Measurements from ENCODE around the gene IDE. TPM values are rescaled to one million over a fixed set of nuclear protein-coding genes. Genes with fewer than 3 reads are reported as not detected.

IDE gene
- total and polyA plus RNA-seq, 2 of the 4 experiments (the other 2 are of a cell fraction): 9.3 to 27.4 TPM

DNA sequence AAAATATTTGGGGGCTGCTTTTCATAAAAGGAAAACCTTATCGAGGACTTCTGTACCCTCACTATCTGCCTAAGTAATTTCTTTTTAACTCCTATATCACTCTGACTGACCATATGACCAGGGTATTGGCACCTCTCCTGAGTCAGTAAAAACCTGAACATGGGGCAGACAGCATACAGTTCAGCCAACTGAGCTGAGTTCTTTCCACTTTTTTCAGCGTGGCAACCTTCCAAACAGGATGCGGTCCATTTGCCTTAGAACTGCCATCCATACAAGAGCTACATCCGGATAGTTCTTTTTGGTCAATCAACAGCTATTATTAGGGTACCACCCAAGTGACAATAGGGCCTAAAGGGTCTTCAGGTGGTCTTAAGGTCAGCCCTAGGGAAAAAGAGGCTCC, 160.4 kb downstream of the IDE start:
- H4K20me1 ChIP-seq (ENCODE audit: insufficient read depth, low read length): no peaks in the 10 kb centered on the region
- no peak overlapping the region for H3K4me3 ChIP-seq (ENCODE audit: insufficient read depth, low read depth, low read length)
- no peak overlapping the region for H4K91ac ChIP-seq (ENCODE audit: insufficient read depth, low read depth, low read length)
- no peaks in the 10 kb centered on the region for H3K4me1 ChIP-seq (ENCODE audit: control insufficient read depth, insufficient read depth, low read length)
- H3K36me3 ChIP-seq (ENCODE audit: control insufficient read depth, insufficient read depth, low read length): no peaks in the 10 kb centered on the region
- H3K4ac ChIP-seq (ENCODE audit: low read depth, low read length): no peak overlapping the region
- WGBS, 2 experiments (ENCODE audit: extremely low coverage in 2 of 2, insufficient read length in 1 of 2): 100% methylated on average over 1 of the region's 4 CpGs; no CpG with 5 or more reads in 1 of the 2 experiments
- no peak overlapping the region for H2AK9ac ChIP-seq (replicated peaks; ENCODE audit: low read depth, low read length, poor library complexity)
- in situ Hi-C loops (cut with MboI; ENCODE audit: low sequenced_read_pairs) (no loop called here), intact Hi-C loops (cut with micrococcal nuclease) (no loop called here), dilution Hi-C loops (cut with HindIII; ENCODE audit: low sequenced_read_pairs, unreplicated experiment) (no loop called here)
- POLR2A ChIA-PET (ENCODE audit: unreplicated experiment): interaction anchor here (0.5 kb wide), 1 partner anchor 105 kb away, joined by 3 read pairs; no protein-coding TSS in a partner anchor
- DNase-seq (no peak), ATAC-seq (ENCODE audit: low read depth) (no peak)
- no peak overlapping the region for H3K18ac ChIP-seq (ENCODE audit: low read depth, low read length)
- no peaks in the 10 kb centered on the region for H3K79me1 ChIP-seq (ENCODE audit: low read depth in 1 of 2, low read length in 2 of 2)
- no peak overlapping the region for H3K4me2 ChIP-seq (ENCODE audit: low read depth, low read length)
- H3K14ac ChIP-seq (replicated peaks; ENCODE audit: low read depth, low read length): no peak overlapping the region
- no peak overlapping the region for H2BK20ac ChIP-seq (ENCODE audit: low read depth, low read length)
- no peak overlapping the region for H2BK5ac ChIP-seq (ENCODE audit: low read depth, low read length, poor library complexity, severe bottlenecking)
- H3K56ac ChIP-seq (ENCODE audit: extremely low read depth, insufficient read depth, low read length): no peak overlapping the region
- CTCF ChIA-PET: no interaction called here
- no peak overlapping the region for H3K27ac ChIP-seq (ENCODE audit: insufficient read depth, low read length)
- H3K27me3 ChIP-seq (ENCODE audit: control insufficient read depth, insufficient read depth, low read length): peaks cover 7% of the 10 kb centered on the region
- H2AK5ac ChIP-seq (ENCODE audit: low read depth, low read length): no peak overlapping the region
- no peak overlapping the region for H2BK15ac ChIP-seq (ENCODE audit: low read depth, low read length)
- no peak overlapping the region for H2BK120ac ChIP-seq (ENCODE audit: low read depth, low read length)
- H3K9me1 ChIP-seq (ENCODE audit: insufficient read depth, low read length): no peaks in the 10 kb centered on the region
- TF ChIP-seq CEBPB (IDR thresholded peaks at IDR 0.05; ENCODE audit: low read depth, low read length) (no peak), MAZ (IDR thresholded peaks at IDR 0.05; ENCODE audit: borderline replicate concordance, low read depth, low read length) (no peak), MXI1 (IDR thresholded peaks at IDR 0.05; ENCODE audit: borderline replicate concordance, low read depth, low read length) (no peak), NFE2L2 (IDR thresholded peaks at IDR 0.05; ENCODE audit: low read depth, low read length) (no peak), BHLHE40 (IDR thresholded peaks at IDR 0.05; ENCODE audit: low read depth, low read length) (no peak), RFX5 (IDR thresholded peaks at IDR 0.05; ENCODE audit: low read depth, low read length) (no peak), RCOR1 (IDR thresholded peaks at IDR 0.05; ENCODE audit: insufficient replicate concordance, low read length) (no peak), POLR2A (IDR thresholded peaks at IDR 0.05; ENCODE audit: low read depth, low read length) (no peak), RAD21 (IDR thresholded peaks at IDR 0.05; ENCODE audit: low read length) (no peak)
- TF ChIP-seq, protein P1, sequence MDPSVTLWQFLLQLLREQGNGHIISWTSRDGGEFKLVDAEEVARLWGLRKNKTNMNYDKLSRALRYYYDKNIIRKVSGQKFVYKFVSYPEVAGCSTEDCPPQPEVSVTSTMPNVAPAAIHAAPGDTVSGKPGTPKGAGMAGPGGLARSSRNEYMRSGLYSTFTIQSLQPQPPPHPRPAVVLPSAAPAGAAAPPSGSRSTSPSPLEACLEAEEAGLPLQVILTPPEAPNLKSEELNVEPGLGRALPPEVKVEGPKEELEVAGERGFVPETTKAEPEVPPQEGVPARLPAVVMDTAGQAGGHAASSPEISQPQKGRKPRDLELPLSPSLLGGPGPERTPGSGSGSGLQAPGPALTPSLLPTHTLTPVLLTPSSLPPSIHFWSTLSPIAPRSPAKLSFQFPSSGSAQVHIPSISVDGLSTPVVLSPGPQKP (IDR thresholded peaks at IDR 0.05; ENCODE audit: borderline replicate concordance, low read depth, low read length): no peak
- TF ChIP-seq, protein P2, sequence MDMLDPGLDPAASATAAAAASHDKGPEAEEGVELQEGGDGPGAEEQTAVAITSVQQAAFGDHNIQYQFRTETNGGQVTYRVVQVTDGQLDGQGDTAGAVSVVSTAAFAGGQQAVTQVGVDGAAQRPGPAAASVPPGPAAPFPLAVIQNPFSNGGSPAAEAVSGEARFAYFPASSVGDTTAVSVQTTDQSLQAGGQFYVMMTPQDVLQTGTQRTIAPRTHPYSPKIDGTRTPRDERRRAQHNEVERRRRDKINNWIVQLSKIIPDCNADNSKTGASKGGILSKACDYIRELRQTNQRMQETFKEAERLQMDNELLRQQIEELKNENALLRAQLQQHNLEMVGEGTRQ (IDR thresholded peaks at IDR 0.05; ENCODE audit: low read depth, low read length): no peak
- H2AFZ ChIP-seq (replicated peaks; ENCODE audit: low read length, poor library complexity): no peak overlapping the region
- no peak overlapping the region for H4K8ac ChIP-seq (ENCODE audit: low read depth in 2 of 2, low read length in 2 of 2)
- no TSS peak for BruUV-seq (replicated peaks)
- peaks cover 3% of the 10 kb centered on the region; the same call in 1 of the 2 replicates for H3K9me3 ChIP-seq (ENCODE audit: control insufficient read depth, insufficient read depth, low read length)
- H3K23ac ChIP-seq (ENCODE audit: low read depth, low read length): no peak overlapping the region
- H3K9ac ChIP-seq (ENCODE audit: low read depth, low read length): no peak overlapping the region
- no peak overlapping the region for H4K5ac ChIP-seq (ENCODE audit: low read depth, low read length)
